Mucosa of descending colon (tissue), 3 donors: Measurements from ENCODE around the gene ATG12. TPM values are rescaled to one million over a fixed set of nuclear protein-coding genes. Genes with fewer than 3 reads are reported as not detected.

Experiments
- ATAC-seq: fragments of 200-7000 bp; cut with Tn5 transposase; one replicate; pipeline ENCODE4 v1.9.1; 2020; ENCODE audit warnings: mild to moderate bottlenecking, moderate library complexity
- DNase-seq, 3 donors: peaks; one replicate each; pipeline ENCODE4 v3.0.0-alpha.2; 2020
- H3K36me3 ChIP-seq: fragments of 200-600 bp; one replicate; pipeline ENCODE4 v1.8.0; 2021; ENCODE audit warnings: low read depth, mild to moderate bottlenecking
- H3K4me1 ChIP-seq: fragments of 200-600 bp; one replicate; pipeline ENCODE4 v1.8.0; 2021; ENCODE audit warnings: low read depth, mild to moderate bottlenecking
- H3K4me3 ChIP-seq: fragments of 200-600 bp; one replicate; pipeline ENCODE4 v1.8.0; 2021; ENCODE audit warnings: mild to moderate bottlenecking
- H3K9me3 ChIP-seq: fragments of 200-600 bp; one replicate; pipeline ENCODE4 v1.8.0; 2021; ENCODE audit warnings: mild to moderate bottlenecking
- intact Hi-C, 2 donors: fragments of 100-400 bp; cut with DNase I in 1 of 2; cut with micrococcal nuclease in 1 of 2; formaldehyde crosslinking; loops; one replicate each; pipeline versions ENCODE4 v1.11.0 to v1.11.1; 2022; cut with DNase I, micrococcal nuclease
- total RNA-seq, 3 donors: library from RNA; stranded (reverse); fragmentation: NEBNext Ultra II Directional in 2 of 3; extraction: Animal tissue kit (Norgen Biotek cat#: 25700) in 2 of 3; gene quantifications; one replicate each; pipeline versions ENCODE4 v1.2.1 to v1.2.4, GENCODE V29; 2021 to 2023
- TF ChIP-seq, protein P1 (sequence below): fragments of 200-600 bp; IDR thresholded peaks from one replicate; pipeline ENCODE4 v1.8.0; 2022; ENCODE audit warnings: antibody characterized with exemption, mild to moderate bottlenecking
- donor health status: DM: no; HTN: no; CAD: no; lungs with moderate emphysema.
- donor health status: DM: no; HTN: no; CAD: no.
- donor health status: DM: no; HTN: yes; CAD: no.

Gene ATG12
- total RNA-seq, 3 donors from 2014 or later = 31.9 to 39.2 (median 37.5) TPM

- Histone ChIP-seq H3K4me1 (no peaks in the 10 kb centered on the region), H3K36me3 (no peaks in the 10 kb centered on the region), H3K4me3 (no peak overlapping the region), H3K9me3 (no peaks in the 10 kb centered on the region)
- ATAC-seq (no peak), DNase-seq (no peak)
- intact Hi-C loops = no loop called here
- TF ChIP-seq, protein P1, sequence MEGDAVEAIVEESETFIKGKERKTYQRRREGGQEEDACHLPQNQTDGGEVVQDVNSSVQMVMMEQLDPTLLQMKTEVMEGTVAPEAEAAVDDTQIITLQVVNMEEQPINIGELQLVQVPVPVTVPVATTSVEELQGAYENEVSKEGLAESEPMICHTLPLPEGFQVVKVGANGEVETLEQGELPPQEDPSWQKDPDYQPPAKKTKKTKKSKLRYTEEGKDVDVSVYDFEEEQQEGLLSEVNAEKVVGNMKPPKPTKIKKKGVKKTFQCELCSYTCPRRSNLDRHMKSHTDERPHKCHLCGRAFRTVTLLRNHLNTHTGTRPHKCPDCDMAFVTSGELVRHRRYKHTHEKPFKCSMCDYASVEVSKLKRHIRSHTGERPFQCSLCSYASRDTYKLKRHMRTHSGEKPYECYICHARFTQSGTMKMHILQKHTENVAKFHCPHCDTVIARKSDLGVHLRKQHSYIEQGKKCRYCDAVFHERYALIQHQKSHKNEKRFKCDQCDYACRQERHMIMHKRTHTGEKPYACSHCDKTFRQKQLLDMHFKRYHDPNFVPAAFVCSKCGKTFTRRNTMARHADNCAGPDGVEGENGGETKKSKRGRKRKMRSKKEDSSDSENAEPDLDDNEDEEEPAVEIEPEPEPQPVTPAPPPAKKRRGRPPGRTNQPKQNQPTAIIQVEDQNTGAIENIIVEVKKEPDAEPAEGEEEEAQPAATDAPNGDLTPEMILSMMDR = no peak
Observed at GRCh38 chr5:115801984-115802383, 39.4 kb downstream of the ATG12 start.

- no peak overlapping the region for H3K4me3 ChIP-seq
- DNase-seq (no peak), ATAC-seq (no peak)
- intact Hi-C loops = no loop called here
- H3K4me1 ChIP-seq = no peaks in the 10 kb centered on the region
- TF ChIP-seq, protein P1 = no peak
- no peaks in the 10 kb centered on the region for H3K36me3 ChIP-seq
- no peaks in the 10 kb centered on the region for H3K9me3 ChIP-seq
Observed at GRCh38 chr5:115801152-115801551, 40.2 kb downstream of the ATG12 start.

GRCh38 chr5:115800108-115800507 lies 41.3 kb downstream of the ATG12 start:
- intact Hi-C loops = no loop called here
- Histone ChIP-seq H3K9me3 (no peaks in the 10 kb centered on the region), H3K36me3 (no peaks in the 10 kb centered on the region), H3K4me3 (no peak overlapping the region), H3K4me1 (no peaks in the 10 kb centered on the region)
- no peak for ATAC-seq
- TF ChIP-seq, protein P1 = no peak
- DNase-seq = no peak

- intact Hi-C loops = no loop called here
- TF ChIP-seq, protein P1 = no peak
- ATAC-seq (no peak), DNase-seq (no peak)
- no peaks in the 10 kb centered on the region for H3K9me3 ChIP-seq
- no peak overlapping the region for H3K4me3 ChIP-seq
- H3K36me3 ChIP-seq = no peaks in the 10 kb centered on the region
- no peaks in the 10 kb centered on the region for H3K4me1 ChIP-seq
Observed at GRCh38 chr5:115798252-115798651, 43.1 kb downstream of the ATG12 start.

DNA sequence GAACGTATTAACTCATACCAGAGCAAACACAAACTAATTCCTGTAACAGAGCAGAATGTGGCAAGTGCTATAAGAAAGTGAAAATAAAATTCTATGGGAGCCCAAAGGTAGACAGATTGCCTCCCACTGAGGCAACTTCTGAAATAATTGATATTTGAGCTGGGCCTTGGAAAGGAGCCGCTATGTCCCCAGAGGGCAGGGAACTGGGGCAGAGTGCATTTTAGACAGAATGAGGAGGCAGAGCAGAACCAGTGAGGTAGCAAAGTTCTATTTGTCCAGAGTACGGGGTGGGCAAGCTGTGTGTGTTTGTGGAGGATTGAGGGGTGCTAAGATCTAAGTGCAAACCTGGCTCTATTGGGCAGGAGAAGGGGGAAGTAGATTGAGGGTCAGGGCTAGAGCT lies 44.7 kb downstream of the ATG12 start:
- ATAC-seq (no peak), DNase-seq (no peak)
- H3K4me1 ChIP-seq = no peaks in the 10 kb centered on the region
- no peaks in the 10 kb centered on the region for H3K36me3 ChIP-seq
- no peaks in the 10 kb centered on the region for H3K9me3 ChIP-seq
- TF ChIP-seq, protein P1 = no peak
- no peak overlapping the region for H3K4me3 ChIP-seq
- intact Hi-C loops = no loop called here

DNA sequence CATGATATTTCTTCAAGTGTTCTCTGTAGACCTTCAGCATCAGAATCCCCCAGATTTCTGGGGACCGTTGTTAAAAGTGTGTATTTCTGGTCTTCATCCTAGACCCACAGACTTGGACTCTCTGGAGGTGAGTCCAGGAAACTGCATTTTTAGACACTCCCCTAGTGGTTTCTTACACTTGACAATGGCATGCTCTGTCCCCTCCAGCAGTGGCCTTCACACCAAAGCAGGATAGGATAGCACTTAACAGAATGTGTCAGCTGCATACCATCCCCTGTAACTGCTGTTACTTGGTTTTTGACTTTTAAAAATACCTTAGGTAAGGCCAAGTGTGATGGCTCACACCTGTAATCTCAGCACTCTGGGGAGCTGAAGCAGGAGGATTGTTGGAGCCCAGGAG lies 45.7 kb downstream of the ATG12 start:
- intact Hi-C loops = no loop called here
- TF ChIP-seq, protein P1 = no peak
- DNase-seq (no peak), ATAC-seq (no peak)
- Histone ChIP-seq H3K4me3 (no peak overlapping the region), H3K4me1 (no peaks in the 10 kb centered on the region), H3K36me3 (no peaks in the 10 kb centered on the region), H3K9me3 (no peaks in the 10 kb centered on the region)
